NCI-H82 (cell line): ENCODE data around the gene FOXK2.
"Not testable (repeated sequence)": the region's sequence is repeated elsewhere in the genome, so short reads cannot be mapped to it uniquely, and the experiment has no call there.

Experiments used
- DNase-seq: peaks from one replicate; lab custom pipeline; 2025; lab: John Stamatoyannopoulos, UW

Gene FOXK2

GRCh38 chr17:82531431-82531881 lies 11.9 kb downstream of the FOXK2 start:
- no peak for DNase-seq

GRCh38 chr17:82534401-82534812 lies 14.9 kb downstream of the FOXK2 start:
- no peak for DNase-seq

GRCh38 chr17:82536512-82537201 lies 17.1 kb downstream of the FOXK2 start:
- DNase-seq, result no peak

DNA sequence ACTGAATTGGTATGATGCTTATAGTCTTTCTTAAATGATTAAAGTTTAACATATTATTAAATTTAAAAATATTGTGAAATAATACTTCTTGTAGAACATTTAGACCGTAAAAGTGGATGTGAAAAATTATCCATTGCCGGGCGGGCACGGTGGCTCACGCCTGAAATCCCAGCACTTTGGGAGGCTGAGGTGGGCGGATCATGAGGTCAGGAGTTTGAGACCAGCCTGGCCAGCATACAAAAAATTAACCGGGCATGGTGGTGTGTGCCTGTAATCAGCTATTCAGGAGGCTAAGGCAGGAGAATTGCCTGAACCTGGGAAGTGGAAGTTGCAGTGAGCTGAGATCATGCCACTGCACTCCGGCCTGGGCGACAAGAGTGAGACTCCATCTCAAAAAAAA lies 17.7 kb downstream of the FOXK2 start:
- not testable (repeated sequence) for DNase-seq

- not testable (repeated sequence) for DNase-seq
Measured at GRCh38 chr17:82539076-82539475, 19.5 kb downstream of the FOXK2 start.

DNA sequence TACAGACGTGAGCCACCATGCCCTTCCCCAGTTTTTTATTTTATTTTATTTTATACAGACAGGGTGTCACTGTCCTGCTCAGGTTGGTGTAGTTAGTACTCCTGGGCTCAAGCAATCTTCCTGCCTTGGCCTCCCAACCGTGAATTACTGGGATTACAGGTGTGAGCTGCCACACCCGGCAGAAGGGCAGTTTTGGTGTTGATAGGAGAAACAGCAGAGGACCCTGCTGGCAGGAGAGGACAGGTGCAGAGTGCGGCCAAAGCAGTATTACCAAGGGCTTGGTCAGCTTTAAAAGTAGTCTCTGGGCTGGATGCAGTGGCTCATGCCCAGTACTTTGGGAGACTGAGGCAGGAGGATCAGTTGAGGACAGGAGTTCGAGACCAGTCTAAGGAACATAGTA lies 22.9 kb downstream of the FOXK2 start:
- DNase-seq, result no peak

GRCh38 chr17:82544431-82545070 lies 25.0 kb downstream of the FOXK2 start:
- DNase-seq, result no peak

- DNase-seq, result no peak
Measured at GRCh38 chr17:82545071-82545462, 25.5 kb downstream of the FOXK2 start.

GRCh38 chr17:82547981-82548380 lies 28.4 kb downstream of the FOXK2 start:
- no peak for DNase-seq

DNA sequence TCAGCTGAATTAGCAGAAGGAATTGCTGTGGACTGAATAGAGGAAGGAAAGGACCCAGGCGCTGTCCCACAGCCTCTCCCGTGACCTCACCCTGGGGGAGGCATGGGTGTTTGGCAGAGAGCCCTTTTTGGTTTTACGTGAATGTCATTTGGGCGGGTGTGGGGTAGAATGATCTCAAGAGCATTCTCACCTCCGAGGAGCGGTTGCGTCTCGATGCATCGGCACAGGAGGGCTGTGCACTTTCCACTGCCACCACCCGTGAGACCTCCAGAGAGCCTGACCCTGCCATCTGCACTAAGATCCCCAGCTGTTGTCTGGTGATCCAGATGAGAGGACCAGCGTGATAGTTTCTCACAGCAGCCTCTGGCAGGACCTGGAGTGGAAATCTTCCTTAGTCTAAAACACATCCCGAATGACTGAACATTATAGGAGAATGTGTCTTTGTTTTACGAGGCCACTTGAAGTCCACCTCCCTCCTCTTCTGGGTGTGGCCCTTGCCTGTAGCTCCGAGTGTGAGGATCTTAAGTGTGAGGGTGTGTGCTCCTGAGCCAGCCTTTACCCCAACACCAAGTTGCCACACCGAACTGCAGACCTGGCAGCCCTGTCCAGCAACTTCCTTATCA lies 29.3 kb downstream of the FOXK2 start:
- no peak for DNase-seq

DNA sequence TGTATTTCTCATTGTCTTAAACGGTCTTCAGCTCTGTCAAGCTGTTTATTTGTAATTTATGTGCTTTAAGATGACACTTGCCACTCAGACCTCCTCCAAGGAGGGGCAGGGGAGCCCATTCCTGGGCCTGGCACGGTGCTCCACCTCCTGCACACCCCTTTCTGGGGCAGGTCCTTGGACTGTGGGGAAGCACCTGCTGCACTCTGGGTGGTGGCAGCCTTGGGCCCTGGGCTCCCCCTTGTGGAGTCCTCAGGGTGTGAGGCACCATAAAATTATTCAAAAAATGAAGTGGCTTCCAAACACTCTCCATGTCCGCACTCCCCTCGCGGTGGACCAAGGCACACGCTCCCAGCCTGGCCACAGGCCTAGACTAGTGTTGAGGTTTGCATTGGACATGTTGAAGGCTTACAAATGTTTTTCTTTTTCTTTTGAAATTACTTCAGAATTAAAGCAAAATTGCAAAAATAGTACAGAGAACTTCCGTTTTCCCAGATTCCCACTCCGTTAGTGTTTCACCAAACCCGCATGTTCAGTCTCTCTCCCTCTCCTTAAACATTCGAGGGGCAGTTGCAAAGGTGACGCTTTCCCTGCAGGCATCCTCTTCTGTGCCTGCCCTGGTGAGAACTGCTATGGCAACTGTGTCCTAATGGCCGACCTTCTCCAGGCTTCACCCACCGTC lies 32.4 kb downstream of the FOXK2 start:
- DNase-seq, result peak; percentile 78

GRCh38 chr17:82552580-82552979 lies 33.0 kb downstream of the FOXK2 start:
- no peak for DNase-seq

GRCh38 chr17:82553210-82553930 lies 33.8 kb downstream of the FOXK2 start:
- no peak for DNase-seq

DNA sequence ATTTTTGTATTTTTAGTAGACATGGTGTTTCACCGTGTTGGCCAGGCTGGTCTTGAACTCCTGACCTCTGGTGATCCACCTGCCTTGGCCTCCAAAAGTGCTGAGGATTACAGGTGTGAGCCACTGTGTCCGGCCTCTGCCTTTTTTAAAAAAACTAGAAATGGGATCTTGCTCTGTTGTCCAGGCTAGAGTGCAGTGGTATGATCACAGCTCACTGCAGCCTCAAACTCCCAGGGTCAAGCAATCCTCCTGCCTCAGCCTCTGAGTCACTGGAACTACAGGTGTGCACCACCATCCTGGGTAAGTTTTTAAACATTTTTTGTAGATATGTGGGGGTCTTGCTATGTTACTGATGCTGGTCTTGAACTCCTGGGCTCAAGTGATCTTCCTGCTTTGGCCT lies 38.0 kb downstream of the FOXK2 start:
- DNase-seq, result not testable (repeated sequence)

DNA sequence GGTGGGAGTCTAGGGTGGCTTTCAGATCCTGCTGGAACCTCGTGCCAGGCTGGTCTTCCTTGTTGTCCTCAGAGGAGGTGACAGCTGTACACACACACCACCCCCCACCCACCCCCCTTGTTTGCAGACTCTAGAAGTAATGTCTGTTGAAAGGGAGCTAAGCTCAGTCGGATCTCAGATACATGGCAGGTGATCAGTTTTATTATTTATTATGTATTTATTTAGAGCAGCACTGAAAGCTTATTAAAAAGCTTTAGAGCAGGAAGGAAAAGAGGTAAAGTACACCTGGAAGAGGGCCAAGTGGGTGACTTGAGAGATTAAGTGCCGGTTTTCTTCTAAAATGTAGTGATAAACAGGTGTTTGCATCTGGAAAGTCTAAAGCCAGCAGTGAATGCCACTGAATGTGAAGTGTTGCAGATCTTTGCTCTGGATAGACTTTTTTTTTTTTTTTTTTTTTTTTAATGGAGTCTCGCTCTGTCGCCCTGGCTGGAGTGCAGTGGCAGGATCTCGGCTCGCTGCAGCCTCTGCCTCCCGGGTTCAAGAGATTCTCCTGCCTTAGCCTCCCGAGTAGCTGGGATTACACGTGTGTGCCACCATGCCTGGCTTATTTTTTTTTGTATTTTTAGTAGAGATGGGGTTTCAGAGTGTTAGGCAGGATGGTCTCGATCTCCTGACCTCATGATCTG lies 40.2 kb downstream of the FOXK2 start:
- peak; percentile 74 for DNase-seq

GRCh38 chr17:82560252-82560642 lies 40.7 kb downstream of the FOXK2 start:
- DNase-seq, result no peak

DNA sequence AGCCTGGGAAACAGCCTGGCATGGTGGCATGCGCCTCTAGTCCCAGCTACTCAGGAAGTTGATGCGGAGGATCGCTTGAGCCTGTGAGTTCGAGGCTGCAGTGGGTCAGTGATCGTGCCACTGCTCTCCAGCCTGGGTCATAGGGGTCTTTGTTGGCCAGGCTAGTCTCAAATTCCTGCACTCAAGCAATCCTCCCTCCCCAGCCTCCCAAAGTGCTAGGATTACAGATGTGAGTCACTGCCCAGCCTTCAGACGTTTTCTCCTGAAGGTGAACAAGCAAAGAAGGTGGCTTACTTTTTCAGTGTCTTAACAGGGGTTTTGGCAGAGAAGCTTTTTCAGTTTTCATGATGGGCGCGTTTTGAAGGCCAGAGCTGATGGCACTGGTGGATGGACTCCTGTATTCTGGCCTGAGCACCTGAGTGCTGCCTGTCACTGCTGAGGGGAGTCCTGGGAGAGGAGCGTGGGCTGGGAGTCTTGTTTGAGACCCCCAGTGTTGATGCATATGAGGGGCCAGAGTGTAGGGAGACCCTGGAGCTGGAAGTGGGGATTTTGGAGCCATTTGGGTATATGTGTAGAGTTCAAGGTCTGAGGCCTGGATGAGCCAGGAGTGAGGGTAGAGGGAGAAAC lies 41.4 kb downstream of the FOXK2 start:
- no peak for DNase-seq

DNA sequence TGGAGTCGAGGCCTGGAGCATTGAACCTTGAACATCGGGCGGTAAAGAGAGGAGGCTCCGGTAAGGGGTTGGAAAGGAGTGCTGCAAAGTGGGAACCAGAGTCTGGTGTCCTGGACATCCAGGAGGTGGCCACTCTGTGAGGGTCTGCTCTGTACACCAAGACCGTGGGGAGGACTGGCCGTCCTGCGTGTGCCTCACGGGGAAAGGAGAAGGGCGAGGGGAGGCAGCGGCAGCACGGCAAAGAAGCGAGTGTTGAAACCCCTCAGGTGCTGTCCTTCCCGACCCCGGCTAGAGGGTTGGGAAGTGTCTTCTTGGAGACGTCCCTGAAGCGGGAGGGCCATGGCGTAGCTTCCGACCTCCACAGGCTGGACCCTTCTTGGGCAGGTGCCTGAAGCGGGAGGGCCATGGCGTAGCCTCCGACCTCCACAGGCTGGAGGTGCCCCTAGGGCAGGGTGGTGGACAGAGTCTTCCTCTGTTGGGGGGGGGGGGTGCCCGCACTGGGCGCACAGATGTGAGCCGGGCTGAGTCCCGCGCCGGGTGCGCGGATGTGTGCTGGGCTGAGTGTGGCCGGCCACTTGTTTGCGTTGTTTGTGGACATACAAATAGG lies 42.0 kb downstream of the FOXK2 start:
- no peak for DNase-seq

DNA sequence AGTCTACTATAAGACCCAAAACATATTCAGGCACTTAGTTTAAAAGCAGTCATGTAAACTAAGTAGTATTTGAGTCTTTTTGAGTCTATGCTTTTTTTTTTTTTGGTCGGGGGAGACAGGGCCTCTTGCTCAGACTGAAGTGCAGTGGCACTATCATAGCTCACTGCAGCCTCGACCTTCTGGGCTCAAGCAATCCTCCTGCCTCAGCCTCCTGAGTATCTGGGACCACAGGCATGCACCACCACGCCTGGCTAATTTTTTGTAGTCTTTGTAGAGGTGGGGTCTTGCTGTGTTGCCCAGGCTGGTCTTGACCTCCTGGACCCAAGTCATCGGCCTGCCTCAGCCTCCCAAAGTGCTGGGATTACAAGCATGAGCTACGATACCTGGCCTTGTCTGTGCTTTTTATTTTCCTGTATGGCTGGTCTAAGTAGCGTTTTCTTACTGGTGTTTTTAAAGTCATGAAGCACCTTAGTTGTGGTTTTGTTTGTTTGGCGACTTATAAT lies 43.2 kb downstream of the FOXK2 start:
- DNase-seq, result not testable (repeated sequence)

DNA sequence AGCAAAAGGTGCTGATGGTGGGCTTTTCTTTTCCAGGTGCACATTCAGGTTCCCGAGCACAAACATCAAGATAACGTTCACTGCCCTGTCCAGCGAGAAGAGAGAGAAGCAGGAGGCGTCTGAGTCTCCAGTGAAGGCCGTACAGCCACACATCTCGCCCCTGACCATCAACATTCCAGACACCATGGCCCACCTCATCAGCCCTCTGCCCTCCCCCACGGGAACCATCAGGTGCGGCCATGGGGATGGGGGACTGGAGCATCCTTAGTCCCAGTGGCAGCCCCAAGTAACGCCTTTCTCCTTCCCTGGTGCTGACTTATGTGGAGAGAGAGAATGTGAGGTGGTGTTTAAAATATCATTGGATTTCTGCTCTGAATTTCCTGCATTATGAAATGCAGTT lies 43.8 kb downstream of the FOXK2 start:
- DNase-seq, result no peak
